HCT116 (cell line): ENCODE data around the gene CENPB. TPM values are rescaled to one million over a fixed set of nuclear protein-coding genes. Genes with fewer than 3 reads are reported as not detected.

ENCODE experiments used
- ATAC-seq: fragments of 200-7000 bp; cut with Tn5 transposase; 2 replicates; pipeline ENCODE4 v1.9.1; 2020; ENCODE audit warnings: mild to moderate bottlenecking, moderate library complexity
- BruUV-seq: library from RNA; stranded (reverse); fragments of 400-500 nt; replicated peaks from 2 replicates; lab custom pipeline; 2021; lab: Mats Ljungman, UMichigan
- CTCF ChIA-PET: fragments of 300-600 bp; sonication (Branson Sonifier 250); formaldehyde crosslinking; loops from one replicate; lab custom pipeline; 2021; ENCODE audit warnings: antibody characterized with exemption; lab: Charles Lee
- POLR2A ChIA-PET: fragments of 300-600, 350-600 bp; sonication (Branson Sonifier 250); formaldehyde crosslinking; loops from one replicate; lab custom pipeline; 2021; ENCODE audit warnings: antibody characterized with exemption; lab: Charles Lee
- RAD21 ChIA-PET, 2 experiments: fragments of 300-600 bp; sonication (Branson Sonifier 250); formaldehyde crosslinking; loops; one replicate each; lab custom pipeline; 2023; ENCODE audit warnings: low total read pairs in 2 of 2; ENCODE audit not compliant: uncharacterized antibody in 2 of 2, unreplicated experiment in 2 of 2, low non-redundant PET in 1 of 2; lab: Charles Lee
- DNase-seq: peaks from one replicate; pipeline ENCODE4 v3.0.0-alpha.2; 2010; ENCODE audit warnings: low read depth, low spot score
- H2AFZ ChIP-seq: fragments of 200-600 bp; shearing (Covaris generic), sonication (generic); 2 replicates; pipeline ENCODE4 v1.6.1; 2017; ENCODE audit warnings: low read depth, mixed run types, mixed read lengths, antibody characterized with exemption, low read length; ENCODE audit not compliant: poor library complexity, severe bottlenecking
- H3K27ac ChIP-seq: 2 replicates; pipeline ENCODE4 v1.5.1; 2012; ENCODE audit warnings: low read depth, low read length
- H3K27me3 ChIP-seq: fragments of 200-600 bp; sonication (generic); 2 replicates; pipeline ENCODE4 v1.6.1; 2016; ENCODE audit warnings: mixed run types, low read length, mixed read lengths; ENCODE audit not compliant: insufficient read depth
- H3K36me3 ChIP-seq, 2 experiments: fragments of 200-500 bp in 1 of 2; fragments of 200-600 bp in 1 of 2; sonication (Bioruptor generic) in 1 of 2; sonication (generic) in 1 of 2; 2 replicates each; pipeline versions ENCODE4 v1.5.1 to v1.6.1; 2014 to 2016; ENCODE audit warnings: low read length in 2 of 2, inconsistent platforms in 1 of 2, mixed read lengths in 1 of 2, mixed run types in 1 of 2; ENCODE audit not compliant: insufficient read depth in 2 of 2, control insufficient read depth in 1 of 2
- H3K4me1 ChIP-seq, 2 experiments: fragments of 200-600 bp in 1 of 2; sonication (generic) in 1 of 2; 2 replicates each; pipeline versions ENCODE4 v1.5.1 to v1.6.1; 2012 to 2017; ENCODE audit warnings: low read length in 2 of 2, inconsistent platforms in 1 of 2, mild to moderate bottlenecking in 1 of 2, mixed read lengths in 1 of 2, mixed run types in 1 of 2, moderate library complexity in 1 of 2; ENCODE audit not compliant: insufficient read depth in 2 of 2, control insufficient read depth in 1 of 2
- H3K4me2 ChIP-seq: fragments of 200-600 bp; sonication (generic); 2 replicates; pipeline ENCODE4 v1.6.1; 2017; ENCODE audit warnings: mixed run types, low read length, mixed read lengths
- H3K4me3 ChIP-seq, 2 experiments: fragments of 200-600 bp in 1 of 2; sonication (generic) in 1 of 2; replicated peaks in 1 of 2; 2 replicates each; pipeline ENCODE4 v1.5.1; 2011 to 2016; ENCODE audit warnings: low read length in 2 of 2, control low read depth in 1 of 2, low read depth in 1 of 2, mild to moderate bottlenecking in 1 of 2, mixed read lengths in 1 of 2, mixed run types in 1 of 2
- H3K79me2 ChIP-seq: fragments of 200-600 bp; sonication (generic); 2 replicates; pipeline ENCODE4 v1.6.1; 2017; ENCODE audit warnings: mild to moderate bottlenecking, mixed run types, low read length, moderate library complexity, mixed read lengths; ENCODE audit not compliant: insufficient read depth
- H3K9ac ChIP-seq: fragments of 200-600 bp; sonication (generic); 2 replicates; pipeline ENCODE4 v1.6.1; 2016; ENCODE audit warnings: low read length, mixed read lengths
- H3K9me2 ChIP-seq: fragments of 200-600 bp; sonication (generic), shearing (Covaris generic); 2 replicates; pipeline ENCODE4 v1.6.1; 2017; ENCODE audit warnings: mixed run types, mild to moderate bottlenecking, moderate library complexity; ENCODE audit not compliant: insufficient read depth
- H3K9me3 ChIP-seq, 2 experiments: fragments of 200-500 bp in 1 of 2; fragments of 200-600 bp in 1 of 2; sonication (Bioruptor generic) in 1 of 2; sonication (generic) in 1 of 2; 2 replicates each; pipeline ENCODE4 v1.6.1; 2014 to 2017; ENCODE audit warnings: low read length in 2 of 2, mixed read lengths in 2 of 2, inconsistent platforms in 1 of 2, low read depth in 1 of 2, mild to moderate bottlenecking in 1 of 2, mixed run types in 1 of 2, moderate library complexity in 1 of 2; ENCODE audit not compliant: control insufficient read depth in 1 of 2, insufficient read depth in 1 of 2
- H4K20me1 ChIP-seq: fragments of 200-600 bp; sonication (generic), shearing (Covaris generic); 2 replicates; pipeline ENCODE4 v1.6.1; 2017; ENCODE audit warnings: mixed run types, mild to moderate bottlenecking, moderate library complexity; ENCODE audit not compliant: insufficient read depth
- CBX3 ChIP-seq: IDR thresholded peaks from 2 replicates; pipeline ENCODE4 v1.6.1; 2012; ENCODE audit warnings: low read depth
- CEBPB ChIP-seq: IDR thresholded peaks from 2 replicates; pipeline ENCODE4 v1.6.1; 2012; ENCODE audit warnings: low read depth
- CTCF ChIP-seq, 3 experiments: fragments of 200-600 bp in 1 of 3; sonication (generic) in 1 of 3; IDR thresholded peaks in 2 of 3; conservative IDR thresholded peaks in 1 of 3; 2 replicates each; pipeline ENCODE4 v1.5.1; 2012 to 2017; ENCODE audit warnings: low read depth in 2 of 3, low read length in 2 of 3, antibody characterized with exemption in 1 of 3, borderline replicate concordance in 1 of 3, control low read depth in 1 of 3, mild to moderate bottlenecking in 1 of 3, mixed read lengths in 1 of 3, mixed run types in 1 of 3, moderate library complexity in 1 of 3; ENCODE audit not compliant: insufficient read depth in 1 of 3
- EGR1 ChIP-seq: IDR thresholded peaks from 2 replicates; pipeline ENCODE4 v1.6.1; 2012; ENCODE audit warnings: low read depth
- ELF1 ChIP-seq: IDR thresholded peaks from 2 replicates; pipeline ENCODE4 v1.6.1; 2012; ENCODE audit warnings: low read depth, borderline replicate concordance
- EZH2 ChIP-seq: fragments of 200-600 bp; sonication (generic); IDR thresholded peaks from 2 replicates; pipeline ENCODE4 v1.6.1; 2017; ENCODE audit warnings: antibody characterized with exemption, mixed run types
- EZH2phosphoT487 ChIP-seq: fragments of 200-600 bp; IDR thresholded peaks from 2 replicates; pipeline ENCODE4 v1.6.1; 2018; ENCODE audit warnings: antibody characterized with exemption, borderline replicate concordance
- FOSL1 ChIP-seq: IDR thresholded peaks from 2 replicates; pipeline ENCODE4 v1.6.1; 2012; ENCODE audit warnings: low read depth
- POLR2A ChIP-seq: IDR thresholded peaks from 2 replicates; pipeline ENCODE4 v1.7.0; 2011; ENCODE audit warnings: borderline replicate concordance; ENCODE audit not compliant: insufficient read depth, insufficient read length; ENCODE audit errors: extremely low read depth
- POLR2AphosphoS5 ChIP-seq: IDR thresholded peaks from 2 replicates; pipeline ENCODE4 v1.6.1; 2011; ENCODE audit warnings: mild to moderate bottlenecking, low read depth, low read length, moderate library complexity
- SIN3A ChIP-seq: IDR thresholded peaks from 2 replicates; pipeline ENCODE4 v1.6.1; 2012; ENCODE audit warnings: low read depth
- YY1 ChIP-seq: IDR thresholded peaks from 2 replicates; pipeline ENCODE4 v1.6.1; 2011; ENCODE audit warnings: low read length, low read depth, moderate library complexity, mild to moderate bottlenecking; ENCODE audit not compliant: insufficient replicate concordance; ENCODE audit errors: extremely low read depth
- intact Hi-C: fragments of 100-400 bp; cut with micrococcal nuclease; formaldehyde crosslinking; loops from 2 replicates; pipeline ENCODE4 v1.10.0; 2022
- total RNA-seq: library from RNA; stranded (reverse); gene quantifications from one replicate; pipeline ENCODE4 v1.2.1, GENCODE V29; 2021; ENCODE audit not compliant: unreplicated experiment
- TF ChIP-seq, protein P1 (sequence below): IDR thresholded peaks from 2 replicates; pipeline ENCODE4 v1.6.1; 2011; ENCODE audit warnings: mild to moderate bottlenecking, low read length, moderate library complexity; ENCODE audit not compliant: insufficient replicate concordance; ENCODE audit errors: extremely low read depth

CENPB gene
- total RNA-seq, 1 experiment from 2014 or later = 67.2 TPM

GRCh38 chr20:3781153-3781910 lies 5.2 kb downstream of the CENPB start, which contains the start of gene SPEF1 (continued):
- peak; percentile 63 to 83 (median 69) for TF ChIP-seq CTCF (IDR thresholded peaks at IDR 0.05 in 2 of 3, conservative IDR thresholded peaks at IDR 0.05 in 1 of 3; ENCODE audit: borderline replicate concordance in 1 of 3, insufficient read depth in 1 of 3, low read depth in 2 of 3, low read length in 2 of 3)
- no peak for TF ChIP-seq EZH2phosphoT487
- TF ChIP-seq POLR2AphosphoS5 = peak; percentile 47; the same call in 1 of the 2 replicates
- TF ChIP-seq, all 23 proteins: peak for 8

DNA sequence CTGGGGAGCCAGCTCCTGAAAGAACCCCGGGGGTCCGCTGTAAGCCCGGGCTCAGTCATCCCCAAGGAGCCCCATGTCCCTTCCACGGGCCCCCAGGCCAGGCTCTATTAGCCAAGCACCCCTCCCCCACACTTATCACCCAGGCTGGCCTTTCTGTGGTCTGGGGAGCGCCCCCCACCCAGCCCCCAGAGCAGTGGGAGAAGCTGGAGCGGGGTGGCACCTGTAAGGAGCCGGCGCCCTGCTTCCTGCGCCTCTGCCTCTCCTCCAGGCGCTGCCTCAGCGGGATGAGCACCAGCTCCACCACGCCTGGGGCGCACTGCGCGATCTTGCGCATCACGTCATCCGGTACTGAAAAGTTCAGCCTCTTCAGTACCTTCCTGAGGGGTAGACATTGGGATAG lies 7.6 kb downstream of the CENPB start:
- H3K4me3 ChIP-seq = no peak overlapping the region
- ChIA-PET POLR2A (no interaction called here), RAD21 (no interaction called here), CTCF (no interaction called here)
- H3K4me2 ChIP-seq = no peak overlapping the region
- H3K9me2 ChIP-seq = no peaks in the 10 kb centered on the region
- H3K27me3 ChIP-seq = no peaks in the 10 kb centered on the region
- no TSS peak for BruUV-seq
- no peaks in the 10 kb centered on the region for H3K36me3 ChIP-seq
- H2AFZ ChIP-seq = no peak overlapping the region
- H3K9me3 ChIP-seq = peaks cover 0 to 4% of the 10 kb centered on the region in 2 experiments; a peak in 1 of 4 replicates
- DNase-seq = no peak
- peaks cover 0 to 7% of the 10 kb centered on the region in 2 experiments; a peak in 3 of 4 replicates for H3K4me1 ChIP-seq
- no peak overlapping the region for H3K9ac ChIP-seq
- H4K20me1 ChIP-seq = no peaks in the 10 kb centered on the region
- intact Hi-C loops = no loop called here
- no peak overlapping the region for H3K27ac ChIP-seq
- H3K79me2 ChIP-seq = peaks cover 5% of the 10 kb centered on the region; the same call in 1 of the 2 replicates
- no peak for ATAC-seq
- TF ChIP-seq CEBPB (no peak), POLR2A (no peak), ELF1 (no peak), EGR1 (no peak), SIN3A (no peak), EZH2 (no peak), YY1 (no peak), FOSL1 (no peak), CTCF (IDR thresholded peaks at IDR 0.05 in 2 of 3, conservative IDR thresholded peaks at IDR 0.05 in 1 of 3; ENCODE audit: borderline replicate concordance in 1 of 3, insufficient read depth in 1 of 3, low read depth in 2 of 3, low read length in 2 of 3) (no peak), CBX3 (no peak)
- TF ChIP-seq, protein P1, sequence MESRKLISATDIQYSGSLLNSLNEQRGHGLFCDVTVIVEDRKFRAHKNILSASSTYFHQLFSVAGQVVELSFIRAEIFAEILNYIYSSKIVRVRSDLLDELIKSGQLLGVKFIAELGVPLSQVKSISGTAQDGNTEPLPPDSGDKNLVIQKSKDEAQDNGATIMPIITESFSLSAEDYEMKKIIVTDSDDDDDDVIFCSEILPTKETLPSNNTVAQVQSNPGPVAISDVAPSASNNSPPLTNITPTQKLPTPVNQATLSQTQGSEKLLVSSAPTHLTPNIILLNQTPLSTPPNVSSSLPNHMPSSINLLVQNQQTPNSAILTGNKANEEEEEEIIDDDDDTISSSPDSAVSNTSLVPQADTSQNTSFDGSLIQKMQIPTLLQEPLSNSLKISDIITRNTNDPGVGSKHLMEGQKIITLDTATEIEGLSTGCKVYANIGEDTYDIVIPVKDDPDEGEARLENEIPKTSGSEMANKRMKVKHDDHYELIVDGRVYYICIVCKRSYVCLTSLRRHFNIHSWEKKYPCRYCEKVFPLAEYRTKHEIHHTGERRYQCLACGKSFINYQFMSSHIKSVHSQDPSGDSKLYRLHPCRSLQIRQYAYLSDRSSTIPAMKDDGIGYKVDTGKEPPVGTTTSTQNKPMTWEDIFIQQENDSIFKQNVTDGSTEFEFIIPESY = no peak
